ENCODE results near the gene DCLK2. TPM values are rescaled to one million over a fixed set of nuclear protein-coding genes. Genes with fewer than 3 reads are reported as not detected.

The DCLK2 gene
- total and polyA plus RNA-seq, 2 donors (not counting 1 experiment from before 2014, with no cell fraction given), result 0.91 to 3.3 TPM

DNA sequence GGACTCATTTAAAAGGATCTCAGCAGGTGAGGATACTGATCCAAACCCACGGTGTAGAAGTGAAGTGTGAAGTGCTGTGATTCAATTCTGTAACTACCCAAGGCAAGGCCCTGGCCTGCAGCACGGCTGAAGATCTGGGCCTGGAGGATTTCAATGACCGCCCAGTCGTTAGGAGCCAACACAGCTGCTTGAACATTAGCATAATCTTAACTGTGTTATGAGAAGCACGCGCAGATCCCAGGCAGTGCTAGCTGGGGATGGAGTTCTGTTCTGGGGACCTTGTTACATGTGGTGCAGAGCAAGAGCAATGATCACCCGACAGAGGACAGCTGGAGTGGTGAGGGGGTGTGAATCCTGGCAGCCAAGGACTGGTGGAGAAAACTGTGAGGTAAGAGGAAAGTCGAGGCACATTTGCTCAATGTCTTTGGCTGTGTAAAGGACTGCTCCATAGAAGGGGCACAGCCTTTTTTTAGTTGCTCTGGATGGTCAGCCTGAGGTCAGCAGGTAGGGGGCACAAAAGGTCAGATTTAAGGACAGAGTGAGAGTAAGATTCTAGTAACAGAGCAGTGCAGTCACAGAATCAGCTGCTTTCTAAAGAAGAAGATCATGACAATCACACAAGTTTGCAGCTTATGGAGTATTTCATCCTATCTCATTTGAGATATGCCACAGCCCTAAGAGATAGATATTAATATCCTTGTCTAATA, 181.8 kb downstream of the DCLK2 start:
- POLR2A ChIA-PET, result no interaction called here
- Histone ChIP-seq H3K9me3 (ENCODE audit: control extremely low read depth in 1 of 3, control insufficient read depth in 2 of 3, insufficient read depth in 1 of 3, low read length in 2 of 3) (no peaks in the 10 kb centered on the region), H3K27ac (ENCODE audit: low read length in 2 of 2) (no peak overlapping the region), H3K9ac (ENCODE audit: low read length) (no peak overlapping the region), H3K27me3 (replicated peaks in 1 of 4; ENCODE audit: control extremely low read depth in 1 of 4, control insufficient read depth in 3 of 4, insufficient read depth in 4 of 4, low read length in 3 of 4) (no peaks in the 10 kb centered on the region), H2AFZ (ENCODE audit: insufficient read depth, low read depth, low read length, poor library complexity, severe bottlenecking) (no peak overlapping the region), H3K4me2 (replicated peaks; ENCODE audit: low read depth, low read length, poor library complexity, severe bottlenecking) (no peak overlapping the region), H4K20me1 (ENCODE audit: control insufficient read depth, insufficient read depth, low read length, poor library complexity, severe bottlenecking) (no peaks in the 10 kb centered on the region), H3K79me2 (ENCODE audit: control insufficient read depth, insufficient read depth, low read length) (no peaks in the 10 kb centered on the region), H3K4me1 (ENCODE audit: control insufficient read depth in 2 of 2, insufficient read depth in 2 of 2, low read length in 2 of 2) (no peaks in the 10 kb centered on the region), H3K4me3 (ENCODE audit: control extremely low read depth in 1 of 5, extremely low read depth in 1 of 5, insufficient read depth in 1 of 5, low read depth in 2 of 5, low read length in 4 of 5) (no peak overlapping the region), H3K36me3 (replicated peaks in 1 of 2; ENCODE audit: control extremely low read depth in 1 of 2, control insufficient read depth in 1 of 2, extremely low read depth in 1 of 2, insufficient read depth in 2 of 2, low read length in 1 of 2) (peaks cover 0 to 9% of the 10 kb centered on the region in 2 experiments)
- Mint-ChIP-seq H3K27ac (no peak overlapping the region), H3K4me3 (no peak overlapping the region), H3K9me3 (ENCODE audit: insufficient read depth) (no peaks in the 10 kb centered on the region), H3K27me3 (no peaks in the 10 kb centered on the region), H3K4me1 (no peaks in the 10 kb centered on the region)
- ATAC-seq (ENCODE audit: low read depth) (no peak), DNase-seq (no peak)
- WGBS (ENCODE audit: insufficient coverage), result 97% methylated on average over 7 of the region's 8 CpGs
- CTCF ChIA-PET, result interaction anchor here (0.7 kb wide), 1 partner anchor 13 kb away, joined by 3 read pairs; no protein-coding TSS in a partner anchor
- intact Hi-C loops (cut with micrococcal nuclease), result no loop called here
- TF ChIP-seq, protein P1, sequence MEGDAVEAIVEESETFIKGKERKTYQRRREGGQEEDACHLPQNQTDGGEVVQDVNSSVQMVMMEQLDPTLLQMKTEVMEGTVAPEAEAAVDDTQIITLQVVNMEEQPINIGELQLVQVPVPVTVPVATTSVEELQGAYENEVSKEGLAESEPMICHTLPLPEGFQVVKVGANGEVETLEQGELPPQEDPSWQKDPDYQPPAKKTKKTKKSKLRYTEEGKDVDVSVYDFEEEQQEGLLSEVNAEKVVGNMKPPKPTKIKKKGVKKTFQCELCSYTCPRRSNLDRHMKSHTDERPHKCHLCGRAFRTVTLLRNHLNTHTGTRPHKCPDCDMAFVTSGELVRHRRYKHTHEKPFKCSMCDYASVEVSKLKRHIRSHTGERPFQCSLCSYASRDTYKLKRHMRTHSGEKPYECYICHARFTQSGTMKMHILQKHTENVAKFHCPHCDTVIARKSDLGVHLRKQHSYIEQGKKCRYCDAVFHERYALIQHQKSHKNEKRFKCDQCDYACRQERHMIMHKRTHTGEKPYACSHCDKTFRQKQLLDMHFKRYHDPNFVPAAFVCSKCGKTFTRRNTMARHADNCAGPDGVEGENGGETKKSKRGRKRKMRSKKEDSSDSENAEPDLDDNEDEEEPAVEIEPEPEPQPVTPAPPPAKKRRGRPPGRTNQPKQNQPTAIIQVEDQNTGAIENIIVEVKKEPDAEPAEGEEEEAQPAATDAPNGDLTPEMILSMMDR (IDR thresholded peaks at IDR 0.05), result no peak
- no peak for TF ChIP-seq EZH2 (IDR thresholded peaks at IDR 0.05; ENCODE audit: borderline replicate concordance, insufficient read depth, low read depth, low read length, poor library complexity, severe bottlenecking)

DNA sequence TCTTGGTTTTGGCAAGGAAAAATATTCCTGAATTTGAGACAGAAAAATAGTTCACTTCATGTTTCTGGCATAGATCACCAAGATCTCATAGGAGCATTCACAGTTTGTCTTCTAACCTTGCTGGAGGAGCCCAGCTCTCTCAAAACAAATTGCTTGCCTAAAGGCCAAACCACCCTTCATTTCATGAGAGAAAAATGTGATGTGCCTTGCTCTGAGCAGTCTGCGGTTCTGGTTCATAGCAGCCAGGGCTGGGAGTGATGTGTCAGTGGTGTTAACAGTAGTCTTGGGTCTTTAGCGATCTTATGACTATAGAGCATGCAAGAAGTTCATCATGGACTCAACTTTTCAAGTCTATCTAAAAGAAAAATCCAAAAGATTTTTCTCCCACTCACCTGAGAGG, 183.3 kb downstream of the DCLK2 start:
- WGBS (ENCODE audit: insufficient coverage), result no CpG with 5 or more reads among the region's 2 CpGs
- CTCF ChIA-PET, result no interaction called here

More for the DNA sequence above, 183.3 kb downstream of the DCLK2 start:
- H3K27ac ChIP-seq (ENCODE audit: low read length in 2 of 2), result no peak overlapping the region
- Mint-ChIP-seq H3K9me3 (ENCODE audit: insufficient read depth) (no peaks in the 10 kb centered on the region), H3K27me3 (no peaks in the 10 kb centered on the region), H3K27ac (peak overlapping the region; percentile 16), H3K4me1 (no peaks in the 10 kb centered on the region), H3K4me3 (no peak overlapping the region)
- intact Hi-C loops (cut with micrococcal nuclease), result no loop called here
- no peaks in the 10 kb centered on the region for H3K27me3 ChIP-seq (replicated peaks in 1 of 4; ENCODE audit: control extremely low read depth in 1 of 4, control insufficient read depth in 3 of 4, insufficient read depth in 4 of 4, low read length in 3 of 4)
- H3K79me2 ChIP-seq (ENCODE audit: control insufficient read depth, insufficient read depth, low read length), result no peaks in the 10 kb centered on the region
- TF ChIP-seq EZH2 (IDR thresholded peaks at IDR 0.05; ENCODE audit: borderline replicate concordance, insufficient read depth, low read depth, low read length, poor library complexity, severe bottlenecking), result no peak
- TF ChIP-seq, protein P1 (IDR thresholded peaks at IDR 0.05), result no peak
- POLR2A ChIA-PET, result interaction anchor here (0.7 kb wide), 1 partner anchor 9 kb away, joined by 3 read pairs; no protein-coding TSS in a partner anchor
- no peaks in the 10 kb centered on the region for H4K20me1 ChIP-seq (ENCODE audit: control insufficient read depth, insufficient read depth, low read length, poor library complexity, severe bottlenecking)
- DNase-seq (no peak), ATAC-seq (ENCODE audit: low read depth) (no peak)
- H3K4me3 ChIP-seq (ENCODE audit: control extremely low read depth in 1 of 5, extremely low read depth in 1 of 5, insufficient read depth in 1 of 5, low read depth in 2 of 5, low read length in 4 of 5), result no peak overlapping the region
- peaks cover 3 to 20% of the 10 kb centered on the region in 2 experiments for H3K36me3 ChIP-seq (replicated peaks in 1 of 2; ENCODE audit: control extremely low read depth in 1 of 2, control insufficient read depth in 1 of 2, extremely low read depth in 1 of 2, insufficient read depth in 2 of 2, low read length in 1 of 2)
- H2AFZ ChIP-seq (ENCODE audit: insufficient read depth, low read depth, low read length, poor library complexity, severe bottlenecking), result no peak overlapping the region
- no peaks in the 10 kb centered on the region for H3K9me3 ChIP-seq (ENCODE audit: control extremely low read depth in 1 of 3, control insufficient read depth in 2 of 3, insufficient read depth in 1 of 3, low read length in 2 of 3)
- no peaks in the 10 kb centered on the region for H3K4me1 ChIP-seq (ENCODE audit: control insufficient read depth in 2 of 2, insufficient read depth in 2 of 2, low read length in 2 of 2)
- H3K9ac ChIP-seq (ENCODE audit: low read length), result no peak overlapping the region
- H3K4me2 ChIP-seq (replicated peaks; ENCODE audit: low read depth, low read length, poor library complexity, severe bottlenecking), result no peak overlapping the region
